Measurements from ENCODE around the gene PTGFRN.
"Not testable (repeated sequence)": the region's sequence is repeated elsewhere in the genome, so short reads cannot be mapped to it uniquely, and the experiment has no call there.

PTGFRN gene

DNA sequence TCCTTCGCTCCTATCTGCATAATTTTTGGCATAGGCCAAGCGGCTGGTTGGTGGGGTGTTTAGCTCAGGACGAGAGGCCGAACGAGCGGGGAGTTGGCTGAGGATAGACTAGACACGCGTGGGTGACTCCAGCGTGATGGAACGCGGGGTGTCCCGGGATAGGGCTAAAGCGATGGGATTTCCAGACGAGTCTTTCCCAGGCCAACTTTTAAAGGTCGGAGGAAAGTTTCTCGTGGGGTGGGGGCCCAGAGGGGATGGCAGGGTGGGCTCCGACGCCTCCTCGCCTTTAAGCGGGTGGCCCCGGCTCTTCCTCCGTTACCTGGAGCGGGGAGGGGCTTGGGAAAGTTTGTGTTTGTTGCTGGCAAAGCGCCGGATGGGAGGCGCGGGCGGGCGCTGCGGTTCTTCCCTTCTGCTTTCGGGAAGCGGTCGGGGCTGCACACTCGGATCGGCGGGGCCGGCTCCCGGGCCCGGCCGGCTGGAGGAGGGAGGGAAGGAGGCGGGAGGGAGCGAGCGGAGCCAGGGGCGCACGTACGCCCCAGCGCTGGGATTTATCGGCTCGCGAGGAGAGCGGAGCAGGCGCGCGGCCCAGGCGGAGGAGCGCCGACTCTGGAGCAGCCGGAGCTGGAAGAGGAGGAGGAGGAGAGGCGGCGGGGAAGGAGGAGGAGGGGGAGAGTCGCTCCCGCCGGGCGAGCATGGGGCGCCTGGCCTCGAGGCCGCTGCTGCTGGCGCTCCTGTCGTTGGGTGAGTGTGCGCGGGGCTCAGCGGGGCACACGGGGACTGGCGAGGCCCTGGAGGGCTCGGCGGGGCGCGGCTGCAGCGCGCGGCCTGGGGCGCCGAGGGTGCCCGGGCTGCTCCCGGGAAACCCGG is at the start of gene PTGFRN:
PTGFRN (plus strand) TSS at position 405 of the 867 bp plus-strand sequence; CDS start at position 693, 288 bp downstream.
- peak in 1 of 2 donors; percentile 17 for DNase-seq (ENCODE audit: low read depth in 1 of 2, low spot score in 1 of 2)

GRCh38 chr1:116860167-116860566 is 49.5 kb upstream of the PTGFRN start:
- DNase-seq (ENCODE audit: low read depth in 1 of 2, low spot score in 1 of 2), result not testable (repeated sequence)

- DNase-seq (ENCODE audit: low read depth in 1 of 2, low spot score in 1 of 2), result no peak
These were observed 48.6 kb upstream of the PTGFRN start for GRCh38 chr1:116861137-116861536.

GRCh38 chr1:116863031-116863430 is 46.7 kb upstream of the PTGFRN start:
- DNase-seq (ENCODE audit: low read depth in 1 of 2, low spot score in 1 of 2), result not testable (repeated sequence)

DNA sequence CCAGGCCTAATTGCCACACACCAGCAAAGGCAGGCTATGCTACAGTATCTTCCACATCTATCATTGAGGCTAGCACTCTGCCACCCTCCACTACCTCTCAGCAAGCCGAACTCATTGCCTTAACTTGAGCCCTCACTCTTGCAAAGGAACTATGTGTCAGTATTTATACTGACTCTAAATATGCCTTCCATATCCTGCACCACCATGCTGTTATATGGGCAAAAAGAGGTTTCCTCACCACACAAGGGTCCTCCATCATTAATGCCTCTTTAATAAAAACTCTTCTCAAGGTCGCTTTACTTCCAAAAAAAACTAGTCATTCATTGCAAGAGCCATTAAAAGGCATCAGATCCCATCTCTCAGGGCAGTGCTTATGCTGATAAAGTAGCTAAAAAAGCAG is 43.2 kb upstream of the PTGFRN start:
- not testable (repeated sequence) for DNase-seq (ENCODE audit: low read depth in 1 of 2, low spot score in 1 of 2)

GRCh38 chr1:116868385-116868784 is 41.3 kb upstream of the PTGFRN start:
- no peak for DNase-seq (ENCODE audit: low read depth in 1 of 2, low spot score in 1 of 2)

- DNase-seq (ENCODE audit: low read depth in 1 of 2, low spot score in 1 of 2), result no peak
These were observed 40.1 kb upstream of the PTGFRN start for GRCh38 chr1:116869611-116870010.

GRCh38 chr1:116870300-116870699 is 39.4 kb upstream of the PTGFRN start:
- no peak for DNase-seq (ENCODE audit: low read depth in 1 of 2, low spot score in 1 of 2)

DNA sequence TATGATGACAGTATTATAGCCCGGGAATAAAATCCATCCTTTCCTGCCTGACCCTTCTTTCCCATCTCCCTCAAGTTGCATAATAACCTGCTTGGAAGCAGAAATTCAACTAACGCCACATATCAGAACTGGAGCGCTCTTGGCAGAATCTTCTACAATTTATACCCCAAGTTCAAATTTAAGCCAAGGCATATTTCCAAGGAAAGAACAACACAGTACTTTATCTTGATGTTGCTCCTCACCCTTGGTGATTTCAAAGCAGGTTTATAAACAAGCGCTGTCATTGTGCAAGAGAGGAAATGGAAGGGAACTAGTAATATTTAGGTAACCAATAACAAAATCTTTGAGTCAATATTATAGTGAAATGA is 38.0 kb upstream of the PTGFRN start:
- no peak for DNase-seq (ENCODE audit: low read depth in 1 of 2, low spot score in 1 of 2)

GRCh38 chr1:116873680-116874271 is 35.9 kb upstream of the PTGFRN start:
- no peak for DNase-seq (ENCODE audit: low read depth in 1 of 2, low spot score in 1 of 2)

DNA sequence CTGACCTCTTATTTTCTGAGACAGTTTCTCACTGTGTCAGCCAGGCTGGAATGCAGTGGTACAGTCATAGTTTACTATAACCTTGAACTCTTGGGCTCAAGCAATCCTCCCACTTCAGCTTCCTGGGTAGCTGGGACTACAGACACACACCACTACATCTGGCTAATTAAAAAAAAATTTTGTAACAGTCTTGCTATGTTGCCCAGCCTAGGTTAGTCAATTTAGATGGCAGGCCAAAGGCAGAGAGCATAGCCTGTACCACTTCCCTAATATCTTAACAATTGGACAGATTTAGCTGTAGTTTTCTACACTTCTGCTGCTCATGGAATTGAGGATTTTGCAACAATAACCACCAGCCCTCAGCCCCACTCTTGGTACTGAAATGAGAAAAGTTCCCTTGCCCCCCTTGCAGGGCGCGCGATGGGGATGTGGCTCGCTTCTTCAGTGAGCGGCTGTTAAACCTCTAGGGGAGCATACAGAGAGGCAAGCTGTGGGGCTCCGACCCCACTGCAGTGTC is 34.9 kb upstream of the PTGFRN start:
- DNase-seq (ENCODE audit: low read depth in 1 of 2, low spot score in 1 of 2), result no peak

DNA sequence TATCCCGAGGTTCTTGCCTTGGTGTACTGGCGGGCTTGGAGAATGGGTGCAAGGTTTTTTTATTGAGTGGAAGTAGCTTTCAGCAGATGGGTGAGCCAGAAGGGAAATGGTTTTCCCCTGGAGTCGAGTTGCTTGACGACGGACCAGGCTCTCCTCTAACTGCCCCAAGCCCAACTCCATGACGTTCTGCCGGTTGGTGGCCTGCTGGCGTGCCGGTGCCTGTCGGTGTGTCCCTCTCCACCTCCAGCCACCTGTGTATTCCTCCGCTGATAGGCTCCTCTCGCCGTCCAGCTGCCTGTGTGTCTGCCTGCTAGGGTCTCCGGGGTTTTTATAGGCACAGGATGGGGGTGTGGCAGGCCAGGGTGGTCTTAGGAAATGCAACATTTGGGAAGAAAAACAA is 34.3 kb upstream of the PTGFRN start:
- DNase-seq (ENCODE audit: low read depth in 1 of 2, low spot score in 1 of 2), result no peak

DNA sequence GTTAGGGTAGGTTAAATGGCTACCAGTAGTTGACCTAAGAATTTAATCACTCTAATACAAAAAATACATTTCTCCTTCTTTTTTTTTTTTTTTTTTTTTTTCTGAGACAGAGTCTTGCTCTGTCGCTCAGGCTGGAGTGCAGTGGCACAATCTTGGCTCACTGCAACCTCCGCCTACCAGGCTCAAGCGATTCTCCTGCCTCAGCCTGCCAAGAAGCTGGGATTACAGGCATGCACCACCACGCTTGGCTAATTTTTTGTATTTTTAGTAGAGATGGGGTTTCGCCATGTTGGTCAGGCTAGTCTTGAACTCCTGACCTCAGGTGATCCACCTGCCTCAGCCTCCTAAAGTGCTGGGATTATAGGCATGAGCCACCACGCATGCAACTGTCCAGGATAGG is 33.8 kb upstream of the PTGFRN start:
- not testable (repeated sequence) for DNase-seq (ENCODE audit: low read depth in 1 of 2, low spot score in 1 of 2)

DNA sequence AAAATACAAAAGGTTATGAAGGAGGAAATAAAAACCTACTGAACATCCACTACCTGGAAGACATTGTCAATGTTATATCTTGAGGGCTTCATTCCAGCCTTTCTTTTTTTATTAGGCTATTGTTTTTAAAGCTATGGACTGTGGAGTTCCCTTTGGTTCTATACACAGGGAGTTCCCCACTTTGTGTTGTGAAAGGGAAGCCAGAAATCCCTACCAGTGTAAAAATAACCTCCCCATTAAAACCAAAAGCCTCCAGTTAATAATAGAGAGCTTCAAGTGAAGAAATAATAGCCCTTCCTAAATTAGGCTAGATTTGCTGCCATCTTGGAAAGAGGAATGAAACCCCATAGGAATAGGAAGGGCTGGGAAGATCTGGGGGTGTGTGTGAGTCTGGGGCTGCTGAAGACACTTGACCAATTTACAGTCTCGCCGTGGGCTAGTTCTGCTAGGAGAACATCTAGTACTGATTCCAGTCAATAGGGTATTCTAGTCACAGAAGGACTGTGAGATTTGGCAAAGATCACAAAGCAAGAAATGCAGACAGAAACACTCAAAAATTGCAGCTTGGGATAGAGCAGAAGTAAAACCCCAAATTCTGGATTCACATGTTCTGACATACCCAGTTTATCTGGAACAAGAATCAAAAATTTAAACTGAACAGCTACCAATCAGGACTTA is 32.4 kb upstream of the PTGFRN start:
- DNase-seq (ENCODE audit: low read depth in 1 of 2, low spot score in 1 of 2), result no peak

- no peak for DNase-seq (ENCODE audit: low read depth in 1 of 2, low spot score in 1 of 2)
These were observed 30.8 kb upstream of the PTGFRN start for GRCh38 chr1:116878804-116879477.

DNA sequence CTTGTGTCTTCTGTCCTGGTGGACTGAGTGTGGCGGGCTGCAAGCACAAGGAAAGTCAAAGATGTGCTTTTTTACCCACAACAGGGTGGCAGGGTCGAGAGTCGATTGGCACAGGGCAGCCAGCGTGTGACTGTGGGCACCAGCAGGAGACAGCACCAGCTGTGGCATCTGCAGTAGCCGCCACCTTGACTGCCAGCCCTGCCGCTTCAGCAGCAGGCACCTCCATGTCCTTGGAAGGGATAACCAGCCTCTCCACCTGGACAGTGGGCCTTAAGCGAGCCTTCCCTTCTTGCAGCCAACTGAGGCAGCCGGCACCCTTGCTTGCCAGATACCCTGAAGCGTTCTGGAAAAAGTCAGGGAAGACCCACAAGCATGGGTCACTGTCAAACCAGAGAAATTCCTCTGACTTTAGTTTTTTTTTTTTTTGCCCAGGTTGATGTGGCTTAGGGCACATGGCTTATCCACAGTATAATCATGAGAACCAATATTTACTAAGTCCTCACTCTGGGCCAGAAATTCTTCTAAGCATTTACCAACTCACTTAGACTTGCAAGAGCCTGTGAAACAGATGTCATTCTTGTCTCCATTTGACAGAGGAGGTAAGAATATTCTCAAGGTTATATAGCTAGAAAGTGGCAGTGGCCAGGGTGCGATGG is 30.1 kb upstream of the PTGFRN start:
- no peak for DNase-seq (ENCODE audit: low read depth in 1 of 2, low spot score in 1 of 2)

DNA sequence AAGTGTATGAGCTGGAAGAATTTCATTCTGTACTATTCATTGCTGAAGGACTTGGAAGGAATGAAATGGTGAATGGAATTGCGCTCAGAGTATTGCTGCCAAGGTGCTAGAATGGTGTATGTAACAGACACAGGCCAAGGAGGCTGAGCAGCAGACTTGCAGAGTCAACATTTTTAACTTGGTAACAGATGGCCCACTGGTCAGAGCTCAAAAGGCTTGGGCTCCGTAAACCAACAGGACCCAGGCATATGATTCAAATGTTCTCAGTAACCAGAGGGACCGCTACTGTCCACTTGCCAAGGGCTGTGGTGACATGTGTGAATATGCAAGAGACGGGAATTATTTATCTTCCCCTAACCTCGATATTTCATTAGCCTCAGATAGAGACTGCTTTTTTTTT is 28.8 kb upstream of the PTGFRN start:
- no peak for DNase-seq (ENCODE audit: low read depth in 1 of 2, low spot score in 1 of 2)

- DNase-seq (ENCODE audit: low read depth in 1 of 2, low spot score in 1 of 2), result no peak
These were observed 27.7 kb upstream of the PTGFRN start for GRCh38 chr1:116881879-116882520.

DNA sequence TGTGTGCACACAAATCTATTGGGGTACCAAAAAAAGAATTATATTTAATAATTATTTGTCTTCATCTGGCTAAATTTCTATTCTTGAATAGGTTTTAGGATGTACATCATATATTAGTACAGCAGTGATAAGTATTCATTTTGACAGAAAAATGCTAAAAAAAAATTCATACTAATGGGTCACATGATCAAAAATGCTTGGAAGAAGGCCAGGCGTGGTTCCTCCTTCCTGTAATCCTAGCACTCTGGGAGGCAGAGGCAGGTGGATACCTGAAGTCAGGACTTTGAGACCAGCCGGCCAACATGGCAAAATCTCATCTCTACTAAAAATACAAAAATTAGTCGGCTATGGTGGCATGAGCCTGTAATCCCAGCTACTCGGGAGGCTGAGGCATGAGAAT is 26.9 kb upstream of the PTGFRN start:
- DNase-seq (ENCODE audit: low read depth in 1 of 2, low spot score in 1 of 2), result no peak

- DNase-seq (ENCODE audit: low read depth in 1 of 2, low spot score in 1 of 2), result no peak
These were observed 23.3 kb upstream of the PTGFRN start for GRCh38 chr1:116886291-116886878.

Measured in stimulated activated CD4-positive, alpha-beta T cell treated with anti-CD3 and anti-CD28 coated beads, Interleukin-15, amount 100 ng/mL, for 1 hour (primary cell).